ENCODE measurements around the gene BNC1.
A peak's percentile ranks its signal among the peaks of the same experiment; 100 is the strongest.
"Not testable (repeated sequence)": the region's sequence is repeated elsewhere in the genome, so short reads cannot be mapped to it uniquely, and the experiment has no call there.

BNC1 gene

DNA sequence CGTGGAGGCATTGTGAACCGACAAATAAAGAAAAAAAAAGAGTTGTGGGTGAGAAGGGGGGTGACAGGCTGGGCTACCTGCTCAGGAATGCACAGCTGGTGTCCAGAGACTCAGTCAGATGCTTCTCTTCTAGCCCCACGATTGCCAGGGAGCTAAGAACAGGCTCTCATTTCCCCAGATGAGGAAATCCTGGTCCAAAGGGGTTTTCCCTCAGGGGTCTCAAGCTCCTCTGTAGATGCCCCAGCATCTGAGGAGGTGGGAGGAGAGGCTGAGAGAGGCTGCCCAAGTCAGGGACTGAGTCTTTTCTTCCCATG, 35.5 kb downstream of the BNC1 start:
- DNase-seq (ENCODE audit: low read depth in 2 of 2) = no peak

DNA sequence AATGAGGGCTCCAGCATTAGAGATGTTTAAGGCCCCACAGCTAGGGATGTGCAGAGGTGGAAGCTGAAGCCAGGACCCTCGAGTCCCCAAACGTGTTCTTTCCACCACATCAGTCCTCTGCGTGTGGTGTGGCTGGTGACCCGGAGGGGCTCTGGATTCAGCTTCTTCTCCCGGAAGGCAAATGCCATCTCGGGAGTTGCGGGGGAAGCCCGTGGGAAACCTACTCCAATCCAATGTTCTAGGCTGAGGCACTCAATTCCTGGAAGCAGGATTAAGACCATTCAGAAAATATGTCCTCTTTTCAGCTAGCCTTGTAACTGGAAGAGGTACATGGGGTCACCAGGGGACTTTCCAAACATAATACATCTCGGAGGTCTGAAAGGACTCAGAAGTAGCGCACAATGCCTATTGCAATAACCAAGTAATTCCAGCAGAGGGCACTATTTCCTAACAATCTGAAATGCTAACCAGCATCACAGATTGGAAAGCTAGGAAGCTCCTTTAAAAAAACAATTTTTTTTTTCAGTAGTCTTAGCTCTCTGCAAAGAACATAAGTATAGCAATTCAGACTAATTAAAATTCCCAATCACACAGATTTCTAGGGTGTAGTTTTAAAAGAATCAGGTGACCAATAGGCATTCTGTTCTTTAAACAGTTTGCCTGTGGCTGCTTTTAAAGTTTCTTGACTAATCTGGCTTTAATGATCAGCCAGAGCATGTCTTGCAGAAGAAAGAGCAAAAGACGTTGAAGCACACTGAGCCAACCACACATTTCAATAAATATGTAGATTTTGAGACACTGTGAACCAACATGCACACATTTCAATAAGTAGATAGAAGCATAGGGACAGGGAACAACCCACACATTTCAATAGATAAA, 36.1 kb downstream of the BNC1 start:
- DNase-seq (ENCODE audit: low read depth in 2 of 2) = no peak

DNA sequence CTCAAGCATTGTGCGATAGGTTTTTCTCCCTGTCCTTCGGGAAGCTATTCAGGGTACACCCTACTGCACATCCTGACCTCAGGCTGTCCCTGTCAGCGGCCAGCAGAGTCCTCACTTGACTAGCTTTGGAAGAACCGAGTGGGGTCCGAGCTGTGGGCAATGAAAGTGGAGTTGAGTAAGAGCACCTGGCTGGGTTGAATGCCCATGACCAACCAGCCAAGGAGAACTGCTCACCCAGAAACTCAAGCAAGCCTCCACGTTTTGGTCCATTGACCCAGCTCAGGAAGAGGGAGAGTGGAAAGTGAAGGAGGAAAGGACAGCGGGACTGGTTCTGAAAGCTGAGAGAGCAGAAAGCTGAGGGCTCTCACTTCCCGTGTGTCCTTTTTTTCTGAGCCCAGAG, 40.8 kb downstream of the BNC1 start:
- DNase-seq (ENCODE audit: low read depth in 2 of 2) = no peak

DNA sequence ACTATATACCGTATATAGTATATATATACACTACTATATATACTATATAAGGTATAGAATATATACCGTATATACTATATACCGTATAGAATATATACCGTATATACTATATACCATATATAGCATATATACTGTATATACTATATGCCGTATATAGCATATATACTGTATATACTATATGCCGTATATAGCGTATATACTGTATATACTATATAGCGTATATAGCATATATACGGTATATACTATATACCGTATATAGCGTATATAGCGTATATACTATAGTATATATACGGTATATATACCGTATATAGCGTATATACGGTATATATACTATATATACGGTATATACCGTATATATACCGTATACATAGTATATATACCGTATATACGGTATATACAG, 54.2 kb downstream of the BNC1 start:
- no peak for DNase-seq (ENCODE audit: low read depth in 2 of 2)

DNA sequence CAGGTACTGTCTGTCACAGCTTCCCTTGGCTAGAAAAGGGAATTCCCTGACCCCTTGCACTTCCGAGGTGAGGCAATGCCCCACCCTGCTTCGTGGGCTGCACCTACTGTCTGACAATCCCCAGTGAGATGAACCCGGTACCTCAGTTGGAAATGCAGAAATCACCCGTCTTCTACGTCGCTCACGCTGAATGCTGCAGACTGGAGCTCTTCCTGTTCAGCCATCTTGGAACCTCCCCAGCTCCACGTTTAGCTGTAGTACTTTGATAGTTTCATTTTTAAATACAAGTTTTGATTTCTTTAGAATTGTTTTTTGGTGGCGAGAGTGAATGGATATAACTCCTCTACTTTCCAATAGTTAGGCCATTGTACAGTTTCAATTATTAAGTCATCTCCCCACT, 59.0 kb downstream of the BNC1 start:
- no peak for DNase-seq (ENCODE audit: low read depth in 2 of 2)

DNA sequence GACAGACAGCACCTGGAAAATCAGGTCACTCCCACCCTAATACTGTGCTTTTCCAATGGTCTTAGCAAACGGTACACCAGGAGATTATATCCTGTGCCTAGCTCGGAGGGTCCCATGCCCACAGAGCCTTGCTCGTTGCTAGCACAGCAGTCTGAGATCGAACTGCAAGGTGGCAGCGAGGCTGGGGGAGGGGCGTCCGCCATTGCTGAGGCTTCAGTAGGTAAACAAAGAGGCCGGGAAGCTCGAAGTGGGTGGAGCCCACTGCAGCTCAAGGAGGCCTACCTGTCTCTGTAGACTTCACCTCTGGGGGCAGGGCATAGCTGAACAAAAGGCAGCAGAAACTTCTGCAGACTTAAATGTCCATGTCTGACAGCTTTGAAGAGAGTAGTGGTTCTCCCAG, 62.7 kb downstream of the BNC1 start:
- DNase-seq (ENCODE audit: low read depth in 2 of 2) = not testable (repeated sequence)

DNA sequence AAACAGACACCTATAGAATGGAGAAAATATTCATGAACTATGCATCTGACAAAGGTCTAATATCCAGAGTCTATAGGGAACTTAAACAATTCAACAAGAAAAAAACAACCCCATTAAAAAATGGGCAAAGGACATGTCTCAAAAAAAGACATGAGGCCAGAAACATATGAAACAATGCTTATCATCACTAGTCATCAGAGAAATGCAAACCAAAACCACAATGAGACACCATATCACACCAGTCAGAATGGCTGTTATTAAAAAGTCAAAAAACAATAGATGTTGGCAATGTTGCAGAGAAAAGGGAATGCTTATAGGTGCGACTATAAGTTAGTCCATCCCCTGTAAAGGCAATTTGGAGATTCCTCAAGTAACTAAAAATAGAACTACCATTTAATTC, 65.4 kb downstream of the BNC1 start:
- no peak for DNase-seq (ENCODE audit: low read depth in 2 of 2)

DNA sequence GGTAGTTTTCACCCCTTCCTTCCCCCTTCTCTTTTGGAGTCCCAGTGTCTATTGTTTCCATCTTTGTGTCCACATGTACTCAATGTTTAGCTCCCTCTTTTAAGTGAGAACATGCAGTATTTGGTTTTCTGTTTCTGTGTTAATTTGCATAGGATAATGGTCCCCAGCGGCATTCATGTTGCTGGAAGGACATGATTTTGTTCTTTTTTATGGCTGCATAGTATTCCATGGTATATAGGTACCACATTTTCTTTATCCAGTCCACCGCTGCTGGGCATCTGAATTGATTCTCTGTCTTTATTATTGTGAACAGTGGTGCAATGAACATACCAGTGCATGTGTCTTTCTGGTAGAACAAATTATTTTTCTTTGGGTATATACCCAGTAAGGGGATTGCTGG, 69.2 kb downstream of the BNC1 start:
- DNase-seq (ENCODE audit: low read depth in 2 of 2) = no peak

DNA sequence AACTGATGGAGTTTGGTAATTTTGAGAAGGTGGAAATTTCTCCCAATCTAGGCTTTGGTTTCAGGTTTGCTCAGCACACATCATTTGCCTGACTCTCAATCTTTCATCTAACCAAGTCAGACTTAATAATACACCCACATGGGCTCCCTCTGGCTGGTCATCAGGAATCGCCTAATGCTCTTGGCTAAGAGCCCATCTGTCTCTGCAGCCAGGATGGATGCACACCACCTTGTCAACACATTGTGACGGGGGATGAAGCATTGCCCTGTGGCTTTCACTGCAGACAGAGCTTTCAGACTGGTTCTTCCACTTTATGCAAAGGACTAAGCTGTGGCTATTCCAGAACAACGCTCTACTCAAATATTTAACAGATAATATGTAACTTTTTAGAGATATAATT, 73.8 kb downstream of the BNC1 start:
- DNase-seq (ENCODE audit: low read depth in 2 of 2) = no peak

DNA sequence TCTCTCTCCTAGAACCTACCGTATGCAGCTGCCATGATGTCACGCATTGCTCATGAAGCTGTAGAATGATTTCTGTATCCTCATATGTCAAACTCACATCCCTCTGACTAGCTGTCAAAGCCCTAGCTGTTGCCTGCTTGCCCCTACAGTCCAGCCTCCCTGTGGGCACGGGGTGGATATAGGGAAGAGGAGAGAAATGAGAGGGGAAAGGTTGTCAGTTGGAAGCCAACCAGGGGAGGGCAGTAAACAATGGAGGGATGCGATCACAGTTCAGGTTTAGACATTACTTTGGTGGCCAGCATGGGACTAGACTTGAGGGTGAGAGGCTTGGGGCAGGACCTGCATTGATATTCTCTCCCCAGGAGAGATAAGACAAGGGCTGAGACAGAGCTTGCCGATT, 75.1 kb downstream of the BNC1 start:
- DNase-seq (ENCODE audit: low read depth in 2 of 2) = no peak

DNA sequence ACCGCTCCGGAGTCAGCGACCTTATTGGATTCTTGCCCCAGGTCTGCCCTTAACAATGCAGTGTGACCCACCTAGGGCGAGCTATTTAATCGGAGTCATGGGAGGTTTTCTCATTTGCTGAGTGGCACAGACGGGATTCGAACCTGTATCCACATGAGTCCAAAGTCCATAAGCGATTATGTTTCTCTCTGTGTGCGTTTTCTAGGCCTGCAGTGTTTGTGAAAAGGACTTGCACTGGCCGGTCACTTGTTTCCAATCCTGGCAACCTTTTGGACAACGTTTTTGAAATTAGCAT, 76.2 kb downstream of the BNC1 start:
- no peak for DNase-seq (ENCODE audit: low read depth in 2 of 2)

DNA sequence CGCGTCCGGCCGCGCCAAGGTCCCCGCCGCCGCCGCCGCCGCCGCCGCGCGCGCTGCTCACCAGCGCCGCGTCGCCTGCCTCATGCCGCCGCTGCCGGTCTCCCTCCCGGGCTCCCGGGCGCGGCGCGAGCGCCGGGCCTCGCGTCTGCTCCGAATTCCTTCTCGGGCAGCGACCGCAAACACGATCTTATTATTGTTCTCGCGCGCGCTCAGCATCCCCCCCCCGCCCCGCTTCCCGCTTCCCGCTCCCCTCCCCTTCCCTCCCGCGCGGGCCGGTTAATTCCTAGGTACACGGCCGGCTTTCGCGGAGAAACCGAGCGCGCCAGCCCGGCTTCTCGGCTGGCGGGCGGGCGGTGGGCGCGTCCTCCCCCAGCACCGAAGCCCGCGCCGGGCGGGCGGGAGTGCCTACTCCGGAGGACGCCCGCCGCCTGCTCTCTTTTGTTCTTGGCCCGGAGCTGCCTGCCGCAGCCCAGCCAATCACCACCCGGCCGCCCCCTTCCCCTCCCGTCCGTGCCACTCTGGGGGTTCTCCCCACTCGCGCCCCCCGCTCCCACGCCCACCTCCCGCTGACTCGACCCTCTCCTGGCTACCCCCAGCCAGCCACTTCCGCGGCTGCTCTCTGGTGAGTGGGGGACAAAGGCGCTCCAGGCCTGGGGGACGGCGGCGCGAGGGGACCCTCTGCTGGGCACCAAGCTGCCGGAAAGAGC, 76.7 kb downstream of the BNC1 start, which contains the start of gene HDGFL3:
Gene HDGFL3 (minus strand): TSS at position 164 of the 707 bp plus-strand sequence. CDS start 409 bp downstream, outside the sequence.
- DNase-seq (ENCODE audit: low read depth in 2 of 2) = peak in 1 of 2 experiments; percentile 4

DNA sequence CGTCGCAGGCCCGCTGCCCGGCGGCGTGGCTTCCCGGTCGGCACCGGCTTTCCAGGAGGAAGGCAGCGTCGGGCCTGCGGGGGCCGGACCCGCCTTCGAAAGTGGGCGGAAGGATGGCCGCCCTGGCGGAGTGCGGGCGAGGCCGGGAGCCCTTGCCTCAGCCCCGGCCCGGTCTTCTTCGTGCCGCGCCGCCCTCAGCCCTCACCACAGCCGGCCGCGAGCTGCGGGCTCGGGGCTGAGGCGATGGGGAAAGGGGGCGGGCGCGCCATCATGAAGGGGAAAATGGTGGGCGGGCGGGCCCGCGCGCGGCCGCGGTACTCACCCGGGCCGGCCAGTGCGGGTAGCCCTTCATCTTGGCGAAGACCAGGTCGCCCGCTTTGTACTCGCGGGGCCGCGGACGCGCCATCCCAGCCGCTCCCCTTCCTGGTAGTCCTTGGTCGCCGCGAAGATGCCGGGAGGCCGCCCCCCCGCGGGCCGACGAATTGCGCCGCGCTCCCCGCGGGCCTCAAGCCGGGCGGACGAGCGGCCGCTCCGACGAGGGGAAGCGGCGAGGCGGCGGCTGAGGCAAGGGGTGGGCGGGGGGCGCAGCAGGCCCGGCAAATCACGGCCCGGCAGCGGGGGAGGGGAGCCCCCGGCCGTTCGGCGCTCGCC, 77.3 kb downstream of the BNC1 start:
- DNase-seq (ENCODE audit: low read depth in 2 of 2) = no peak

DNA sequence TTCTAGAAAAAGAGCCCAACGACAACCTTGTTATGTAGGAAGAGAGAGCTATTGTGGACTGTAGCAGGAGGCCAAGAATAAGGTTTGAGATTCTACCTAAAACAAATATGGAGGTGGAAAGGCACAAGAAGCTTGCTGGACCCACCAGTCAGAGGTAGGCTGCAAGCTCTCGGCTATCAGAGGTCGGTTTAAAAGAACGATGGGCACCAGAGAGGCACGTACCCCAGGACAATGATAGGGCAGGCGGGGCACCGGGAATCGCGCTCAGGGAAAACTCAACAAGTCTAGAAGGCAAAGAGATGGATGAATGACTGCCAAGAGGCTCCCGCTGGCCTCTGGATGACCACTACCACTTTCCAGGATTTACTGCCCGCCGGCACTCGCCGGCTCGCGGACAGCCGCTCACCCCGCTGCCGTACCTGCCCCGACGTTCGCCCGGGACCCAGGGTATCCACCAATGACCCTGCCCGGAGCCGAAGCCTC, 77.9 kb downstream of the BNC1 start:
- DNase-seq (ENCODE audit: low read depth in 2 of 2) = no peak

Data from stimulated activated CD4-positive, alpha-beta T cell treated with anti-CD3 and anti-CD28 coated beads, Interleukin-12 subunit alpha, Interleukin-12 subunit beta, amount 100 ng/mL, for 24 hours (primary cell).